GM10248 (cell line): ENCODE data around the gene ARHGDIA.

Source experiments
- CTCF ChIA-PET: fragments of 300-600 bp; sonication (Branson Sonifier 250); formaldehyde crosslinking; extraction: SDS; loops from one replicate; lab custom pipeline; 2021; ENCODE audit warnings: antibody characterized with exemption; lab: Yijun Ruan, JAX
- POLR2A ChIA-PET: fragments of 350-650 bp; sonication (Branson Sonifier 250); formaldehyde crosslinking; extraction: SDS; loops from one replicate; lab custom pipeline; 2020; ENCODE audit warnings: antibody characterized with exemption; lab: Yijun Ruan, JAX
- DNase-seq: peaks from one replicate; pipeline ENCODE4 v3.0.0; 2012; ENCODE audit errors: extremely low spot score
- CTCF ChIP-seq: IDR thresholded peaks from 2 replicates; pipeline ENCODE4 v1.5.1; 2012; ENCODE audit warnings: mild to moderate bottlenecking, low read depth; ENCODE audit errors: extremely low read depth, missing control alignments, control extremely low read depth

The ARHGDIA gene

GRCh38 chr17:81845881-81846742, 25.0 kb downstream of the ARHGDIA start:
- ChIA-PET CTCF (interaction anchor here (1.5 kb wide), 1 partner anchor 111 kb away, joined by 3 read pairs; no protein-coding TSS in a partner anchor), POLR2A (interaction anchor here (1.0 kb wide), 1 partner anchor 13 kb away, joined by 3 read pairs; the partner anchor contains the start of gene MCRIP1)
- no peak for DNase-seq
- no peak for TF ChIP-seq CTCF

GRCh38 chr17:81845361-81845760, 25.8 kb downstream of the ARHGDIA start:
- TF ChIP-seq CTCF: no peak
- ChIA-PET POLR2A (no interaction called here), CTCF (no interaction called here)
- DNase-seq: no peak

- CTCF ChIA-PET: interaction anchor here (0.7 kb wide), 1 partner anchor 10 kb away, joined by 3 read pairs; the partner anchor contains the start of gene PPP1R27
- no peak for DNase-seq
- POLR2A ChIA-PET: no interaction called here
- TF ChIP-seq CTCF: no peak
These were observed 26.2 kb downstream of the ARHGDIA start for GRCh38 chr17:81844887-81845286.

- TF ChIP-seq CTCF: no peak
- ChIA-PET CTCF (interaction anchor here (0.7 kb wide), 1 partner anchor 10 kb away, joined by 3 read pairs; the partner anchor contains the start of gene PPP1R27), POLR2A (interaction anchor here (0.6 to 1.8 kb wide), 2 partner anchors 11 to 115 kb away, joined by 3 to 4 read pairs; partner anchors contain the start of gene MCRIP1)
- no peak for DNase-seq
These were observed 26.7 kb downstream of the ARHGDIA start for GRCh38 chr17:81844327-81844851.

GRCh38 chr17:81843713-81844326, 27.3 kb downstream of the ARHGDIA start:
- DNase-seq: no peak
- POLR2A ChIA-PET: interaction anchor here (0.6 to 1.8 kb wide), 2 partner anchors 11 to 116 kb away, joined by 3 to 4 read pairs; partner anchors contain the start of gene MCRIP1
- TF ChIP-seq CTCF: no peak
- CTCF ChIA-PET: interaction anchor here (0.7 kb wide), 1 partner anchor 9 kb away, joined by 3 read pairs; the partner anchor contains the start of gene PPP1R27
